NCI-H82 treated with DMSO at 0.1 percent for 48 hours (cell line): Measurements from ENCODE around the gene HCFC1R1.
A peak's percentile ranks its signal among the peaks of the same experiment; 100 is the strongest.

Experiments
- DNase-seq: peaks from one replicate; lab custom pipeline; 2025; ENCODE audit not compliant: unreplicated experiment; lab: John Stamatoyannopoulos, UW

The HCFC1R1 gene

GRCh38 chr16:3001316-3001715 is 22.4 kb downstream of the HCFC1R1 start:
- no peak for DNase-seq

GRCh38 chr16:3000540-3000939 is 23.2 kb downstream of the HCFC1R1 start:
- no peak for DNase-seq

GRCh38 chr16:2999929-3000328 is 23.8 kb downstream of the HCFC1R1 start:
- no peak for DNase-seq

- DNase-seq: no peak
Measured at GRCh38 chr16:2996298-2996697, 27.4 kb downstream of the HCFC1R1 start.

- DNase-seq: no peak
Measured at GRCh38 chr16:2992383-2993081, 31.2 kb downstream of the HCFC1R1 start.

GRCh38 chr16:2991566-2992261 is 32.0 kb downstream of the HCFC1R1 start:
- no peak for DNase-seq

GRCh38 chr16:2990891-2991290 is 32.9 kb downstream of the HCFC1R1 start:
- no peak for DNase-seq

GRCh38 chr16:2988590-2989099 is 35.1 kb downstream of the HCFC1R1 start:
- DNase-seq: no peak

GRCh38 chr16:2987833-2988232 is 35.9 kb downstream of the HCFC1R1 start:
- DNase-seq: no peak

GRCh38 chr16:2987286-2987685 is 36.5 kb downstream of the HCFC1R1 start:
- no peak for DNase-seq

- no peak for DNase-seq
Measured at GRCh38 chr16:2986623-2987188, 37.0 kb downstream of the HCFC1R1 start.

GRCh38 chr16:2985893-2986355 is 37.8 kb downstream of the HCFC1R1 start:
- no peak for DNase-seq

GRCh38 chr16:2985462-2985861 is 38.3 kb downstream of the HCFC1R1 start:
- DNase-seq: no peak

- DNase-seq: peak; percentile 60
Measured at GRCh38 chr16:2983706-2984136, 40.0 kb downstream of the HCFC1R1 start.

- DNase-seq: no peak
Measured at GRCh38 chr16:2982402-2982801, 41.3 kb downstream of the HCFC1R1 start.

- DNase-seq: no peak
Measured at GRCh38 chr16:2981899-2982250, 41.9 kb downstream of the HCFC1R1 start.

GRCh38 chr16:2981177-2981898 is 42.4 kb downstream of the HCFC1R1 start:
- peak; percentile 93 for DNase-seq

GRCh38 chr16:2980227-2981176 is 43.2 kb downstream of the HCFC1R1 start, which contains the start of gene PKMYT1:
Gene PKMYT1 (minus strand): TSS chr16:2980446. CDS start chr16:2979657, 789 bp downstream.
- DNase-seq: peak; percentile 56

- no peak for DNase-seq
Measured at GRCh38 chr16:2979669-2980226, 44.0 kb downstream of the HCFC1R1 start.

- no peak for DNase-seq
Measured at GRCh38 chr16:2977440-2977839, 46.3 kb downstream of the HCFC1R1 start.
